Measurements from ENCODE around the gene PRSS12.
"Not testable (repeated sequence)": the region's sequence is repeated elsewhere in the genome, so short reads cannot be mapped to it uniquely, and the experiment has no call there.

The PRSS12 gene

DNA sequence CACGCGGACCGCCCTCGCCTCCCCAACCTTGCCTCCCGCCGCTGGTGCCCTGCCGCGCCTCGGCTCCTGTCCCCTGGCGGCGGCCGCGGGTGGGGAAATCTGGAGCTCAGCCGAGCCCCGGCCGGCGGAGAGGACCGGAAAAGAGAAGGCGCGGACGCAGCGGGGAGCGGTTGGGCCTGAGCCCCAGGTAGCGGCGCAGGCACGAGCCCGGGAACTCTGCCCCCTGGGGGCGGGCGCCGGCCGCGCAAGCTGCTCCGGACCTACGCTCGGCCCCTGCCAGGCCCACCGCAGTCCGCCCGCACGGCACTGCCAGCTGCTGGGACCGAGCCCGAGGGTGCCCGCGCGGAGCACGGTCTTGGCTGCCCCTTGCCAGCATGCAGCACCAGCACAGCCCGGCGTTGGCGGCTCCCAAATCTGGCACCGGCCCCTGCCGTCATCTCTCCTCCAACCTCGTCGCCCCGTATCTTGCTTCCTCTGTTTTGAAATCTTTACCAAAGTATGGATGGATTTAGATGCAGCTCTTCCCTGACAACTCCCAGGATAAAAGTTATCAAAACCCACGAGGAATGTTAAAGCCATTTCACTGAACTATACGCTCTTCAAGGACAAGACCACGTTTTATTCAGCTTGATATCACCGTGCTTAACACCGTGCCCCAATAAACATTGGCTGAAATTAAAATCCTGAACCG lies at the start of gene PRSS12:
PRSS12 (minus strand) TSS at position 161 of the 691 bp plus-strand sequence. CDS start 283 bp downstream, outside the sequence.
- DNase-seq = peak; percentile 7

- DNase-seq = no peak
These were observed 47.6 kb upstream of the PRSS12 start for GRCh38 chr4:118400356-118400755.

GRCh38 chr4:118399883-118400282 lies 47.1 kb upstream of the PRSS12 start:
- DNase-seq = not testable (repeated sequence)

- peak; percentile 68 for DNase-seq
These were observed 45.7 kb upstream of the PRSS12 start for GRCh38 chr4:118398226-118399090.

DNA sequence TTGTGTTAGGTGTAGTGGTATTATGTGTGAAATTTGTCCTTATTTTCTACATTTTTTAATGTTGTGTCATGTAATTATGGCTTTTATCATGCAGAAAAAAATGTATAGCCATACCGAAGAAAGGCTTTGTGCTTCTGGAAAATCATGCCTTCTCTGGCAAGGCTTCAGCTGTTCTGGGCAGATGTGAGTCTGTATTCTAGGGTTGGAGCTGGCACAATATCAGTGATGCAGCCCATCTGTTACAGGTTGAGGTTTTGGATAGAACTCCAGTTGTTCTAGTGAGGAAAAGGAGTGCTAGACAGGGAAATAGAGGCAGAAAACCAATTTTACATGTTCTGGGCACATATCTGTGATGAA lies 44.8 kb upstream of the PRSS12 start:
- no peak for DNase-seq

DNA sequence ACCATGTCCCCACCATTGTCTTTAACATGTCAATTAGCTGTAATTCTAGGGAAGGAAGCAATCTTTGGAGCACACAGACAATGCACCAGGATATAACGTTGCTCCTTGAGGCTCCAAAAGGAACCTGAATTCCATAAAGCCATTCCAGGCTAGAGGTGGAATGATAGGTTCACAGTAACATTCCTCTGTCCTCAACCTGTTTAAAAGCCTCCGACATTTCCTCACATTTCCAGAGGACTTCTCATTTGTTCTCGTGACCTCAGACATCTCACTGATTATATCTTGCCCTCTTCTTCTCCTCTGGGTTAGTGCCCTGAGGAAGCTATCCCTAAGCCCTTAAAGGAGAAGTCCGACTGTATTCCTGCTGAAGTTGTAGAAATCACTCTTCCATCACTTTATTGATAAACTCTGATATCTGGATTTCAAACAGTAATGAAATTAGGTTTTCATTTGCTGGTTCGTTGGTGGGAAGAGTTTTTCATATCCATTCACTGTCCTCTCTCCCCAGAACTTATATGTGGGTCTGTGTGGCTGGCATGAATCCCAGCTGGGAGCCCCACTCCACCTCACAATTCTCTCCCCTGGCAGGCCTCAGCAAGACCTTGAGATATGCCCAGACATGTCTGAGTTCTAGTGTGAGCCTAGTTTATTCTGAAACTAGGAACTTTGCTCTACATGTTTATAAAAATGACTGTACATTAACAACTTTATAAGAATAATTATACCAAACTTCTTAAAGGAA lies 44.2 kb upstream of the PRSS12 start:
- no peak for DNase-seq

DNA sequence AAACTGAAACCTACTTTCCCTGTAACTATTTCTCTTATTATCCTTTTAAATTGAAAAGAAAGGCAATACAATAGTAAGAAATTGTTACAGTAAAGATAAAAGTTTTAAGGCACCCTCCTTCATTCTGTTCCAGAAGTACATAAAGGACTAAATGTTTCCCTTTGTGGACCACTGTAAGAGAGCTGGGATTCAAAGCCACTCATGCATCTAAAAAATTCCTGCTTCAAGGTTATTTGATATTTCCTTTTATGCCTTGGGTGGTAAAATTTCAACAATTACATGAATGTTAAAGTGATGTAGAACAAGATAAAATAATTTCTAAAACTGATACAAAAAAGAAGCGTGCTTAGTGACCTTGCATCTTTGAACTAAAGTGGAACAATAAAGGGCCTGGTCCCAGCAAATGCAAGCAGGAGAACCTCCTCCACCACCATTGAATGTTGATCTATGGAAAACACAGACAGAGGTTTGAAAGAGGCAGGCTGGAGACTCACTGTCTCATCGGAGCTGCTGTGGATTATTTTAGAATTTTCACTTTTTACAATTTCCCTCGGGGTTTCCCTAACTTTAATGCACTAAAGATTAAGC lies 42.3 kb upstream of the PRSS12 start:
- DNase-seq = no peak

DNA sequence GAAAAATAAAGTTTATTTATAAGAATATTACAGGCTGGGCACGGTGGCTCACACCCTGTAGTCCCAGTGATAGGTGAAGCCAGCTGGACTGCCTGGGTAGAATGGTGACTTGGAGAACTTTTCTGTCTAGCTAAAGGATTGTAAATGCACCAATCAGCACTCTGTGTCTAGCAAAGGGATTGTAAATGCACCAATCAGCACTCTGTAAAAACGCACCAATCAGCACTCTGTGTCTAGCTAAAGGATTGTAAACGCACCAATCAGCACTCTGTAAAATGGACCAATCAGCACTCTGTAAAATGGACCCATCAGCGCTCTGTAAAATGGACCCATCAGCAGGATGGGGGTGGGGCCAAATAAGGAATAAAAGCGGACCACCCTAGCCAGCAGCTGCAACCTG lies 39.7 kb upstream of the PRSS12 start:
- not testable (repeated sequence) for DNase-seq

DNA sequence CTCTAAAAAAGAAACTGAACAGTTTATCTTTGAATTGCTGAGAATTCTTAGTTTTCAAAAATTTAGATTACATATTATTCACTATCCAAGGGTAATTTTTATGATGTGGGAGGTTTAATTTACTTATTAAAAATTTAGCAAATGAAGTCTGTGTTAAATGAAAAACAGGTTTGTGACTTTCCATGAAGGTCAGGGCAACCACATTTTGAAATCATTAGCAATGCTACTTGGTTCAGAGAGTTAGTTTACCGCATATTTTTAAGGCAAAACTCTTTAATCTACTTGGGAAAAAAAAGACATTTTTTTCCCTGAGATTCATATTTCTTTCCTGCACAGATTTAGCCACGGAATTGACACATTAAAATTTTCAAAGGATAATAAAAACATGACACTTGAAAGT lies 37.3 kb upstream of the PRSS12 start:
- DNase-seq = no peak

DNA sequence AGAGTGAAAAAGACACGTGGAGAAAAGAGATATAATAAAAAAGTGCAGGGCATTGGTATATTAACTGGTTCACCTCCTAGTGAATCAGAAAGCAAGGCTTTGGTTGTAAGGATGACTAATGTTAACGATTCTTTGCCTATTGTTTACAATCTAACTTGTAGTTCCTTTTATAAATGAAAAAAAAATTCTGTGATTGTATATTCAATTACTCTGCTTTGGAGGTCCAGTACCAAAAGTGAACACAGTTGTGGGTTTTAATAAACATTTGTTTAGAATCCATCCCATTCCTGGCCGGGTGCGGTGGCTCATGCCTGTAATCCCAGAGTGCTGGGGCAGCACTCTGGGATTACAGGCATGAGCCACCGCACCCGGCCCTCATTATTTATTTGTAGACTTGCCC lies 36.9 kb upstream of the PRSS12 start:
- DNase-seq = no peak

- no peak for DNase-seq
These were observed 35.8 kb upstream of the PRSS12 start for GRCh38 chr4:118388606-118389005.

- DNase-seq = no peak
These were observed 29.1 kb upstream of the PRSS12 start for GRCh38 chr4:118381902-118382301.

- DNase-seq = no peak
These were observed 20.9 kb upstream of the PRSS12 start for GRCh38 chr4:118373614-118374255.

- DNase-seq = no peak
These were observed 19.4 kb upstream of the PRSS12 start for GRCh38 chr4:118372251-118372650.

- DNase-seq = no peak
These were observed 16.4 kb upstream of the PRSS12 start for GRCh38 chr4:118369231-118369630.

- no peak for DNase-seq
These were observed 15.1 kb upstream of the PRSS12 start for GRCh38 chr4:118367872-118368271.

DNA sequence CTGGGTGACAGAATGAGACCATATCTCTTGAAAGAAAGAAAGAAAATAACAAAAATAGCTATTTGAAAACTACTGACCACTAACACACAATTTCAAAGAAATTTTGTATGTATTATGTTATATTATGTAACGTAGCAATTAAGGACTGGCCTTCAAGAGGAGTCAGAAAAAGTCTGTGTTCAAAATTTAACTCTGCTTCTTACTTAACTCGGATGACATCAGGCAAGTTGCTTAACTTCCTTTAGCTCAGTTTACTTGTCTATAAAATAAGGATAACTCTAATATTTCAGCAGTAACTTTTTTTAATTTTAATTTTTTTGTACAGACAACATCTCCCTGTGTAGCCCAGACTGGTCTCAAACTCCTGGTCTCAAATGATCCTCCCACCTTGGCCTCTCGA lies 14.6 kb upstream of the PRSS12 start:
- DNase-seq = no peak

DNA sequence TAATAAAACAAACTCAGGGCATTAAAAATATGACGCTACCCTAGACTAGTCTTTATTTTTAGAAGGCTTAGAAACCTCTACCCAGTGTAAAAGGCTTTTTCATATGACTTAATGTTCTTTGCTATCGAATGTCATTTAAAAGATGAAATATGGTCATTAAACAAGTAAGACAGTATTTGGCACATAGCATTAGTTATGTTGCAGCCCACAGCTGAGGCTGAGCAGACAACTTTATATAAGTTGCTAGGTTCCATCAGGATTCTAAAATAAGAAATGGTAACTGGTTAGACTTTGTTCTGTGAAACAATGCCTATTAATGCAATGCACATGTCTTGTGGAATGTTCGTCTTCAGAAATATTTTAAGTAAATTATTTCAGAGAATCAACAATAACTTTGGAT lies 10.4 kb upstream of the PRSS12 start:
- DNase-seq = no peak

GRCh38 chr4:118361192-118361591 lies 8.4 kb upstream of the PRSS12 start:
- no peak for DNase-seq

GRCh38 chr4:118360106-118360505 lies 7.3 kb upstream of the PRSS12 start:
- no peak for DNase-seq

GRCh38 chr4:118357601-118358000 lies 4.8 kb upstream of the PRSS12 start:
- no peak for DNase-seq

- no peak for DNase-seq
These were observed 3.9 kb upstream of the PRSS12 start for GRCh38 chr4:118356731-118357130.

GRCh38 chr4:118356111-118356510 lies 3.3 kb upstream of the PRSS12 start:
- no peak for DNase-seq

Measured in KG1 (cell line).